ENCODE results near the gene MED15. TPM values are rescaled to one million over a fixed set of nuclear protein-coding genes. Genes with fewer than 3 reads are reported as not detected.
"Not testable (repeated sequence)": the region's sequence is repeated elsewhere in the genome, so short reads cannot be mapped to it uniquely, and the experiment has no call there.

Gene MED15
- polyA plus RNA-seq, 2 of the 4 experiments (the other 2 are of a cell fraction), result 10.7 to 29.7 TPM

GRCh38 chr22:20591295-20591645, 83.9 kb downstream of the MED15 start:
- Histone ChIP-seq H3K27ac (no peak overlapping the region), H3K4me3 (no peak overlapping the region), H3K4me1 (no peaks in the 10 kb centered on the region), H3K9me3 (no peaks in the 10 kb centered on the region), H3K4me2 (no peak overlapping the region)
- ChIA-PET POLR2A (no interaction called here), CTCF (interaction anchor here (0.7 to 2.7 kb wide), 2 partner anchors 8 kb away, joined by 3 to 9 read pairs; no protein-coding TSS in a partner anchor)
- ATAC-seq, result no peak
- FAIRE-seq, result no peak
- WGBS (ENCODE audit: missing lambda C conversion rate), result 97% methylated on average over 5 of the region's 10 CpGs
- TF ChIP-seq HDAC2 (IDR thresholded peaks at IDR 0.05) (no peak), KDM1A (IDR thresholded peaks at IDR 0.05; ENCODE audit: low read depth) (no peak), CBX8 (IDR thresholded peaks at IDR 0.05) (no peak), ZFP36 (IDR thresholded peaks at IDR 0.05; ENCODE audit: borderline replicate concordance, partially characterized antibody) (no peak), RCOR1 (IDR thresholded peaks at IDR 0.05; ENCODE audit: low read depth, low read length) (no peak), RFX5 (IDR thresholded peaks at IDR 0.05) (no peak)
- TF ChIP-seq, protein P1, sequence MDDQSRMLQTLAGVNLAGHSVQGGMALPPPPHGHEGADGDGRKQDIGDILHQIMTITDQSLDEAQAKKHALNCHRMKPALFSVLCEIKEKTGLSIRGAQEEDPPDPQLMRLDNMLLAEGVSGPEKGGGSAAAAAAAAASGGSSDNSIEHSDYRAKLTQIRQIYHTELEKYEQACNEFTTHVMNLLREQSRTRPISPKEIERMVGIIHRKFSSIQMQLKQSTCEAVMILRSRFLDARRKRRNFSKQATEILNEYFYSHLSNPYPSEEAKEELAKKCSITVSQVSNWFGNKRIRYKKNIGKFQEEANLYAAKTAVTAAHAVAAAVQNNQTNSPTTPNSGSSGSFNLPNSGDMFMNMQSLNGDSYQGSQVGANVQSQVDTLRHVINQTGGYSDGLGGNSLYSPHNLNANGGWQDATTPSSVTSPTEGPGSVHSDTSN (IDR thresholded peaks at IDR 0.05), result no peak
- no peak for DNase-seq (ENCODE audit: low read depth in 1 of 2, low spot score in 1 of 2)

DNA sequence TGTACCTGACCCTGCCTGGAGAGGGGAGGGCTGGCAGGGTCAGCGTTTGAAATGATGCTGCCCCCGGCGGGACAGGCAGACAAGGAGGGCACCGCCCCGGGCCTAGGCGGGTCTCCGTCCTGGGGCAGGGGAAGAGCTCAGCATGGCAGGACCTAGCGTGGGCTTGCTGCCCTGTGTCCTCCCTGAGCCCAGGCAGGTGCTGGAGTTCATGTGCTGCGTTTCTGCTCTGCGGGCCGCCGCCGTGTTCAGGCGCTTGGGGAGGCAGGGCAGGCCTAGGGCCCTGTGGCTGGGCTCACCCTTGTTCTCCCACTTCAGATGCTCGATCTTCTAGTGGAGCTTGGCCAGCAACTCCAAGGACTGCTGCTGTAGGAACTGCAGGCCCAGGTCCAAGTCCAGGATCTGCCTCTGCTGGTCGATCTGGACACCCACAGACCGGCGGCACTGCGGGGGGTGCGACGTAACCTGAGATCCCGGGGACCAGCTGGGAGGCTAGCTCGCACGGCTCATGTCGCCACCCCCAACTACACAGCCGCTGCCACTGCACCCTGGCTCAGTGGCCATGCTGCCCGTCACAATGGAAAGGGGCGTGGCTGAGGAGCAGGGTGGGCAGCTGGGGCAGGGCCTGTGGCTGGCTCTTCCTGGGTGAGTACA, 84.4 kb downstream of the MED15 start:
- ATAC-seq, result no peak
- no peak overlapping the region for H3K27ac ChIP-seq
- no peak overlapping the region for H3K4me3 ChIP-seq
- FAIRE-seq, result no peak
- DNase-seq (ENCODE audit: low read depth in 1 of 2, low spot score in 1 of 2), result no peak
- no peaks in the 10 kb centered on the region for H3K9me3 ChIP-seq
- ChIA-PET POLR2A (no interaction called here), CTCF (interaction anchor here (2.7 kb wide), 1 partner anchor 9 kb away, joined by 9 read pairs; no protein-coding TSS in a partner anchor)
- H3K4me2 ChIP-seq, result no peak overlapping the region
- TF ChIP-seq EP300 (IDR thresholded peaks at IDR 0.05) (no peak), CEBPB (IDR thresholded peaks at IDR 0.05) (no peak), MAFK (IDR thresholded peaks at IDR 0.05; ENCODE audit: partially characterized antibody) (no peak), HDAC2 (IDR thresholded peaks at IDR 0.05) (no peak), TP53 (CRISPR knock-in tag; IDR thresholded peaks at IDR 0.05) (no peak), MAZ (IDR thresholded peaks at IDR 0.05; ENCODE audit: borderline replicate concordance, low read depth, low read length) (no peak), SMC3 (IDR thresholded peaks at IDR 0.05) (no peak), GATA3 (IDR thresholded peaks at IDR 0.05; ENCODE audit: borderline replicate concordance) (no peak), NFE2L2 (conservative IDR thresholded peaks at IDR 0.05; ENCODE audit: low read length) (no peak), CBX8 (IDR thresholded peaks at IDR 0.05) (no peak), ZC3H11A (IDR thresholded peaks at IDR 0.05) (no peak), REST (IDR thresholded peaks at IDR 0.05) (no peak), HOXB13 (CRISPR knock-in tag; IDR thresholded peaks at IDR 0.05; ENCODE audit: low read depth) (no peak)
- TF ChIP-seq, protein P2, sequence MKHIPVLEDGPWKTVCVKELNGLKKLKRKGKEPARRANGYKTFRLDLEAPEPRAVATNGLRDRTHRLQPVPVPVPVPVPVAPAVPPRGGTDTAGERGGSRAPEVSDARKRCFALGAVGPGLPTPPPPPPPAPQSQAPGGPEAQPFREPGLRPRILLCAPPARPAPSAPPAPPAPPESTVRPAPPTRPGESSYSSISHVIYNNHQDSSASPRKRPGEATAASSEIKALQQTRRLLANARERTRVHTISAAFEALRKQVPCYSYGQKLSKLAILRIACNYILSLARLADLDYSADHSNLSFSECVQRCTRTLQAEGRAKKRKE (CRISPR knock-in tag; IDR thresholded peaks at IDR 0.05; ENCODE audit: low read depth), result no peak
- WGBS (ENCODE audit: missing lambda C conversion rate), result 87% methylated on average over 6 of the region's 28 CpGs
- H3K4me1 ChIP-seq, result no peaks in the 10 kb centered on the region

GRCh38 chr22:20594038-20594437, 86.6 kb downstream of the MED15 start:
- H3K4me2 ChIP-seq; POLR2A ChIA-PET; H3K27ac ChIP-seq; DNase-seq (ENCODE audit: low read depth in 1 of 2, low spot score in 1 of 2); H3K9me3 ChIP-seq; H3K4me3 ChIP-seq; FAIRE-seq; H3K4me1 ChIP-seq; ATAC-seq: not testable (repeated sequence)
- CTCF ChIA-PET, result interaction anchor here (2.0 to 2.7 kb wide), 3 partner anchors 11 to 29 kb away, joined by 4 to 9 read pairs (median 9); no protein-coding TSS in a partner anchor

GRCh38 chr22:20594486-20594885, 87.1 kb downstream of the MED15 start:
- H3K4me2 ChIP-seq; DNase-seq (ENCODE audit: low read depth in 1 of 2, low spot score in 1 of 2); POLR2A ChIA-PET; H3K4me3 ChIP-seq; H3K4me1 ChIP-seq; ATAC-seq; H3K9me3 ChIP-seq; H3K27ac ChIP-seq; FAIRE-seq: not testable (repeated sequence)
- CTCF ChIA-PET, result interaction anchor here (2.0 to 2.2 kb wide), 2 partner anchors 12 to 29 kb away, joined by 4 to 9 read pairs; no protein-coding TSS in a partner anchor
- 68% methylated on average over 4 of the region's 4 CpGs for WGBS (ENCODE audit: missing lambda C conversion rate)

Measured in A549 (cell line).